Sciatic nerve (tissue), 2 donors: Measurements from ENCODE around the gene ZC3H6. TPM values are rescaled to one million over a fixed set of nuclear protein-coding genes. Genes with fewer than 3 reads are reported as not detected.
A peak's percentile ranks its signal among the peaks of the same experiment; 100 is the strongest.
"Not testable (repeated sequence)": the region's sequence is repeated elsewhere in the genome, so short reads cannot be mapped to it uniquely, and the experiment has no call there.

Experiments used
- ATAC-seq: fragments of 200-7000 bp; cut with Tn5 transposase; one replicate; pipeline ENCODE4 v1.9.1; 2020; ENCODE audit warnings: mild to moderate bottlenecking, moderate library complexity
- DNase-seq: peaks from one replicate; pipeline ENCODE4 v3.0.0-alpha.2; 2020; ENCODE audit warnings: low spot score
- intact Hi-C: fragments of 100-400 bp; cut with DNase I; formaldehyde crosslinking; loops from one replicate; pipeline ENCODE4 v1.14.2; 2022
- total RNA-seq: library from RNA; stranded (reverse); fragmentation: NEBNext Ultra II Directional; extraction: Animal tissue kit (Norgen Biotek cat#: 25700); gene quantifications from one replicate; pipeline ENCODE4 v1.2.1, GENCODE V29; 2021
- donor health status: DM: no; HTN: no; CAD: no.
- donor health status: DM: no; HTN: no; CAD: no.

Gene ZC3H6
- total RNA-seq, 1 donor from 2014 or later: 37.7 TPM

GRCh38 chr2:112317303-112318158 lies 42.1 kb downstream of the ZC3H6 start:
- DNase-seq (no peak), ATAC-seq (no peak)
- intact Hi-C loops: no loop called here

- intact Hi-C loops: no loop called here
- DNase-seq (no peak), ATAC-seq (no peak)
Observed at GRCh38 chr2:112318515-112318914, 43.1 kb downstream of the ZC3H6 start.

GRCh38 chr2:112321375-112322320 lies 46.3 kb downstream of the ZC3H6 start:
- intact Hi-C loops: no loop called here
- ATAC-seq (no peak), DNase-seq (no peak)

- ATAC-seq: no peak
- no peak for DNase-seq
- intact Hi-C loops: no loop called here
Observed at GRCh38 chr2:112322919-112323318, 47.5 kb downstream of the ZC3H6 start.

GRCh38 chr2:112332123-112332696 lies 56.8 kb downstream of the ZC3H6 start:
- ATAC-seq (no peak), DNase-seq (no peak)
- intact Hi-C loops: no loop called here

DNA sequence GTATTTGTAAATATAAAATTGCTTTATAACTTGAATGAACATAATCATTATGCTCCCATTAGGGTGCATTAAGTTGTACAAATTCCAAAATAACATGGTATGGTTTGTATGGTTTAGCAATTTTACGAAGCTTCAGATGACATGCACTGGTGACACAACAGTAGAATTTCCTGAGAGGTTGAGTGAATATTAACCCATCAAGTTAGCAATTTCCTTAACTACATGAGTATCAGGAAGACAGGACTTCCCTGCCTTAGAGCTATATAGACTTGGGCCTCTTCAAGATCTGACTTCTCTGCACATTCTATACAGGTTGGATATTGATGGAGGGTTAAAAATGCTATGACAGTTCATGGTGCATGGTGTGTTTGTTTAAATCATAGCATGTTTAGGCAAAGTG lies 60.2 kb downstream of the ZC3H6 start:
- intact Hi-C loops: no loop called here
- ATAC-seq: no peak
- no peak for DNase-seq

- intact Hi-C loops: no loop called here
- no peak for ATAC-seq
- DNase-seq: no peak
Observed at GRCh38 chr2:112339986-112340385, 64.6 kb downstream of the ZC3H6 start.

GRCh38 chr2:112340475-112341267 lies 65.3 kb downstream of the ZC3H6 start:
- ATAC-seq (no peak), DNase-seq (no peak)
- intact Hi-C loops: no loop called here

DNA sequence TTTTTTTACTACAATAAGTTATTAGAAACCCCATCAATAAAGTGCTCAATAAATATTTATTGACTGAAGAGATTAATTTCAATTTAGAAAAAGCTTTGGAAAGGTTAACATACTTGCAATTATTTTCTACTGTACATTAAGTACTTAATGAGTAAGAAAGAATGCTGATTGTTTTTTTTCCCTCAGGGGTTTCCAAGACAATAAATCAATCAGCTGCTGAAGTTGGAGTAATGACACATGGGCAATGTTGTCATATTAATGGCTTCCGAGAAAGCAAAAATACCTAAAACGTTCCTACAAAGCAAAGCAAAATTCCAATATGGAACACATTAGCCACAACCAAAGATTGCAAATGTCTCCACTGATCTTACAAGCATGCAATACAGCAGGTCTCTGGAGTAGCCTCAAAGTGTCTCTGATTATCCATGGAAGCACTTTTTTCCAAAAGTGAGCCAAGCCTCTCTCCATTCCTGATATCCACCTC lies 66.7 kb downstream of the ZC3H6 start:
- DNase-seq (no peak), ATAC-seq (no peak)
- intact Hi-C loops: no loop called here

DNA sequence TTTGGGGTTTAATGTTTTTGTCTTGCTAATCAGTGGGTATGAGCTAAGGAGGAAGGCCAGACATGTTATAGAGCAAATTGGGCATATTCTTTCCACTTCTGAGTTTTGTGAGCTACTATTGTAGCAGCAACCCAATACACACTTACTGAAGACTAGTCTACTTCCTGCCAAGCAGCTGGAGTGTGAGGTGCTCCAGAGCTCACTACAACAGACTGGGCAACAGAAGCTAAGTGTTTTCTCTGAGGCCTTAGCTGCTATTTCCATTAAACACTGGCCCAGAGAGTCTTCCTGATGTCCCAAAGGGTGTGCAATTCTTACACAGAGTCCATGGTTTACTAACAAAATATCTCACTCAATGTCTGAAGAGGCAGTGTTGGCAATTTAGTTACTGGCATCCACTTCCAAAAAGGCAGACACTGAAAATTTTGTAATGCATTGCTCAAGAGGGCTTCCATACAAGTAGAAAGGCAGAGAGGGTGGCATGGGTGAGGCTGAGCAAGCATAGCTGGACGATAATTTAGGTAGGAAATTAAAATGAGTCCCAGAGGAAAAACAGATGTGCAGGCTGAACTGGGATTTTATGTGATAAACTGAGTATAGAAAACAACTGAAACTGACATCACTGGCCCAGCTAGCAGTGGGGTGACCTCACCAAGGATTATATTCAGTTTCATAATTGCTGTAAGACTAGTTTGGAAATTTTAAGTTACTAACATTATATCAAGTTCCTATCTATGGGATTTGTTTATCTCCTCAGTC lies 68.6 kb downstream of the ZC3H6 start:
- DNase-seq: no peak
- intact Hi-C loops: no loop called here
- peak; percentile 10 for ATAC-seq

GRCh38 chr2:112345030-112346027 lies 69.9 kb downstream of the ZC3H6 start:
- ATAC-seq: no peak
- intact Hi-C loops: no loop called here
- no peak for DNase-seq

GRCh38 chr2:112352292-112352691 lies 76.9 kb downstream of the ZC3H6 start:
- DNase-seq, ATAC-seq, intact Hi-C loops: not testable (repeated sequence)

DNA sequence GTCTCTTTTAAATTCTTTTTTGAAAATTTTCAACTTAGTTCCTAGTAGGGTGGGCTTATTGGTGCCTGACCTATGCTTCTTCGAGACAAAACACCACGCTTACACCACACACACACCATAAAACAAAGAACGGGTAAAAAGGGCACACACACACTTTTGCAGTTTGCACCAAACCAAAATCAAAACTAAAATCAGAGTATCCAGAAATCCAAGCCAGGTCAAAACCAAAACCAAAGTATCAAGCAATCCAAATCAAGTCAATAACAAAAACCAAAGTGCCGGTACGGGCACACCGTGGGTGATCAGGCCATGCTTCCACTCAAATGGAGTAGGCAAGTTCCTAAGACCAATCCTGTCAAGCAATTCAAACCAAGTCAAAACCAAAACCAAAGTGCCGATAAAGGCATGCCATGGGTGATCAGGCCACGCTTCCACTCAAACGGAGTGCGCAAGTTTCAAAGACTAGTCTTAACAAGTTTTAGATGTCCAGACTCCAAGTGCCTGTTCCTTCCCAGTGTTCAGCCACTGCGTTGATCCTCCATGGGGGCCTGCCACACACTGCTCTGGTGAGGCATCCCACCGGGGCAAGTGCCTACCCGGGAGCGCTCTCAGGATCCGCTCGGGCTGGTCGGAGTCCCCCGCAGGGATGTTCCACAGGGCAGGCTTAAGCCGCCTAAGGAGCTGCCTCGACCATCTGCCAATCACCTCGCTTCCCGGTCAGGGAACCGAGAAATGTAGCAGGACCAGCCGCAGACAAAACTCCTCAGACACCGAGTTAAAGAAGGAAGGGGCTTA lies 77.6 kb downstream of the ZC3H6 start:
- intact Hi-C loops, ATAC-seq, DNase-seq: not testable (repeated sequence)

- intact Hi-C loops, ATAC-seq, DNase-seq: not testable (repeated sequence)
Observed at GRCh38 chr2:112354335-112354734, 78.9 kb downstream of the ZC3H6 start.

GRCh38 chr2:112360055-112360454 lies 84.7 kb downstream of the ZC3H6 start:
- intact Hi-C loops, DNase-seq, ATAC-seq: not testable (repeated sequence)
